Naive thymus-derived CD8-positive, alpha-beta T cell (primary cell): Measurements from ENCODE around the gene RPS16. TPM values are rescaled to one million over a fixed set of nuclear protein-coding genes. Genes with fewer than 3 reads are reported as not detected.

Experiments
- ATAC-seq, 2 donors: fragments of 150-1000 bp; cut with Tn5 transposase in 1 of 2; sonication (Bioruptor Pico), chemical (Tn5 transposase) in 1 of 2; 1 replicate in 1 of 2; 2 replicates in 1 of 2; pipeline ENCODE4 v1.10.0; 2021; ENCODE audit warnings: mild to moderate bottlenecking in 2 of 2, moderate library complexity in 2 of 2
- POLR2A ChIA-PET: fragments of 350-600 bp; sonication (Branson Sonifier 250); formaldehyde crosslinking; loops from one replicate; lab custom pipeline; 2021; ENCODE audit warnings: antibody characterized with exemption; lab: Charles Lee
- DNase-seq, 10 donors: peaks; one replicate each; pipeline versions ENCODE4 v3.0.0 to v3.0.0-alpha.2; 2020 to 2022
- H3K27ac Mint-ChIP-seq, 10 donors: one replicate each; pipeline ENCODE4 v1.8.0; 2020 to 2022; ENCODE audit warnings: mild to moderate bottlenecking in 10 of 10, mixed read lengths in 10 of 10, moderate library complexity in 4 of 10, inconsistent platforms in 1 of 10
- H3K27me3 Mint-ChIP-seq, 5 donors: one replicate each; pipeline ENCODE4 v1.8.0; 2021 to 2022; ENCODE audit warnings: mixed read lengths in 5 of 5
- H3K36me3 Mint-ChIP-seq, 3 donors: one replicate each; pipeline ENCODE4 v1.8.0; 2020 to 2022; ENCODE audit warnings: mixed read lengths in 3 of 3, mild to moderate bottlenecking in 2 of 3, inconsistent platforms in 1 of 3
- H3K4me1 Mint-ChIP-seq, 4 donors: one replicate each; pipeline ENCODE4 v1.8.0; 2021 to 2022; ENCODE audit warnings: mixed read lengths in 4 of 4
- H3K4me3 Mint-ChIP-seq, 10 donors: one replicate each; pipeline ENCODE4 v1.8.0; 2020 to 2022; ENCODE audit warnings: mild to moderate bottlenecking in 10 of 10, mixed read lengths in 10 of 10, moderate library complexity in 6 of 10, inconsistent platforms in 1 of 10
- H3K9me3 Mint-ChIP-seq, 9 donors: one replicate each; pipeline ENCODE4 v1.8.0; 2020 to 2022; ENCODE audit warnings: mixed read lengths in 9 of 9, mild to moderate bottlenecking in 3 of 9, inconsistent platforms in 1 of 9, moderate library complexity in 1 of 9
- polyA plus RNA-seq, 3 donors: library from polyadenylated mRNA; unstranded; fragments of 300-500 nt; fragmentation: Illumina TruSeq; gene quantifications; one replicate each; pipeline ENCODE4 v1.2.3, GENCODE V29; 2021
- total RNA-seq, 8 experiments: library from RNA in 2 of 8; stranded (reverse) in 2 of 8; gene quantifications; one replicate each; pipeline ENCODE4 v1.2.3 and lab custom pipeline; 2021 to 2026

Gene RPS16
- total and polyA plus RNA-seq, 5 experiments from 2014 or later: 2,588 to 3,760 (median 2,812) TPM

GRCh38 chr19:39403331-39404312 is 32.1 kb downstream of the RPS16 start:
- H3K9me3 Mint-ChIP-seq: no peaks in the 10 kb centered on the region
- ATAC-seq (peak; percentile 29 to 35), DNase-seq (peak; percentile 87 to 99 (median 94))
- H3K27ac Mint-ChIP-seq: peak overlapping the region; percentile 94 to 100 (median 98)
- peaks cover 2 to 16% (median 15%) of the 10 kb centered on the region in 3 donors for H3K36me3 Mint-ChIP-seq
- H3K4me1 Mint-ChIP-seq: peaks cover 29 to 69% (median 60%) of the 10 kb centered on the region in 4 donors
- peak overlapping the region; percentile 79 to 98 (median 87) for H3K4me3 Mint-ChIP-seq
- POLR2A ChIA-PET: interaction anchor here (0.7 to 11.2 kb wide), 9 partner anchors 9 to 1313 kb away, joined by 3 to 258 read pairs (median 7); partner anchors contain the start of genes COQ8B, ITPKC, MED29 and PAF1
- H3K27me3 Mint-ChIP-seq: peaks cover 0 to 3% (median 0%) of the 10 kb centered on the region in 5 donors

- POLR2A ChIA-PET: interaction anchor here (1.0 to 11.2 kb wide), 13 partner anchors 10 to 784 kb away, joined by 3 to 258 read pairs (median 7); partner anchors contain the start of genes EIF3K, GMFG, MED29 and PAF1
- Mint-ChIP-seq H3K4me1 (peaks cover 29 to 72% (median 64%) of the 10 kb centered on the region in 4 donors), H3K9me3 (no peaks in the 10 kb centered on the region), H3K4me3 (peak overlapping the region; percentile 79 to 98 (median 87)), H3K27me3 (peaks cover 0 to 3% (median 0%) of the 10 kb centered on the region in 5 donors), H3K27ac (peak overlapping the region; percentile 94 to 100 (median 98)), H3K36me3 (peaks cover 0 to 10% (median 5%) of the 10 kb centered on the region in 3 donors)
- ATAC-seq (peak in 1 of 2 donors; percentile 5), DNase-seq (peak; percentile 74 to 93 (median 82))
Observed at GRCh38 chr19:39402346-39403300, 33.1 kb downstream of the RPS16 start.

DNA sequence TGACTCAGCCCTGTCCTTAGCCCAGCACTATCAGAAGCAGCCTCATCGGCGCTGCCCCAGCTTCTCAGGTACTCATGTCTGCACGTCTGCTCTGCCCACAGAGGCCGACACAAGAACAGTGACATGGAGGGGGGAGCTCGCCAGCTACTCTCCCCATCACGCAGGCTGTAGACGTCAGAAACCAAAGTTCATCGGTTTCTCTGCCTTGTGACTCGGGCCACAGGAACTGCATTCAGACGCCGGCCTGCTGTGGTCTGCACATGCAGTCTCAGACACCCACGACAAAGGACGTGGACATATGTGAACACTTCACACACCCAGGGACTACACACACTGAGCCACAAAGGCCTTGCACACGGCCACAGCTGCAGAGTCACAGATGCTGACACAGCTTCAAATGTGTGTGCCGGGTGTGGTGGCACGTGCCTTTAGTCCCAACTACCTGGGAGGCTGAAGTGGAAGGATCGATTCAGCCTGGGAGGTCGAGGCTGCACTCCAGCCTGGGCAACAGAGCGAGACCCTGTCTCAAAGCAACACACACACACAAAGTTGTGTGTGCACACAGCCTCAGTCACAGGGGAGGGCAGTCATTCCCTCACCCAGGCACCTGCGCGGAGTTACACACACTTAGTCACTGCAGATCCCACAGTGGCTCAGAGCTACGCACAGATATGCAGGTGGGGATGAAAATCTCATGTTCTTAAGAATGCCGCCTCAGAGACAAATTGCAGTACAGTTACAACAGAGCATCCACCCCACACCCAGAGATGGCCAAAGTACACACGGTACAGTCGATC is 34.0 kb downstream of the RPS16 start:
- peak; percentile 60 to 93 (median 85) for DNase-seq
- Mint-ChIP-seq H3K36me3 (peaks cover 0 to 12% (median 0%) of the 10 kb centered on the region in 3 donors), H3K9me3 (no peaks in the 10 kb centered on the region), H3K27ac (peak overlapping the region; percentile 94 to 100 (median 98)), H3K4me3 (peak overlapping the region; percentile 79 to 98 (median 87)), H3K4me1 (peaks cover 29 to 79% (median 68%) of the 10 kb centered on the region in 4 donors), H3K27me3 (peaks cover 0 to 3% (median 0%) of the 10 kb centered on the region in 5 donors)
- POLR2A ChIA-PET: interaction anchor here (0.6 to 11.2 kb wide), 15 partner anchors 8 to 783 kb away, joined by 3 to 258 read pairs (median 5); partner anchors contain the start of genes EIF3K, GMFG, MED29 and PAF1
- ATAC-seq: peak; percentile 49 to 62

GRCh38 chr19:39401070-39401548 is 34.6 kb downstream of the RPS16 start:
- Mint-ChIP-seq H3K27me3 (peaks cover 0 to under 1% (median 0%) of the 10 kb centered on the region in 5 donors), H3K4me1 (peaks cover 27 to 77% (median 64%) of the 10 kb centered on the region in 4 donors), H3K4me3 (peak overlapping the region; percentile 79 to 98 (median 87)), H3K27ac (peak overlapping the region; percentile 94 to 100 (median 98)), H3K9me3 (no peaks in the 10 kb centered on the region), H3K36me3 (peaks cover 0 to 17% (median 0%) of the 10 kb centered on the region in 3 donors)
- POLR2A ChIA-PET: interaction anchor here (0.5 to 11.2 kb wide), 13 partner anchors 8 to 552 kb away, joined by 3 to 258 read pairs (median 5); partner anchors contain the start of genes GMFG, MED29, PAF1 and PLEKHG2
- peak; percentile 3 to 15 for ATAC-seq
- no peak for DNase-seq

- ATAC-seq: no peak
- Mint-ChIP-seq H3K27ac (peak overlapping the region; percentile 69 to 99 (median 94)), H3K9me3 (no peaks in the 10 kb centered on the region), H3K27me3 (no peaks in the 10 kb centered on the region), H3K4me3 (peak overlapping the region in 6 of 10 donors; percentile 30 to 79 (median 62)), H3K36me3 (peaks cover 0 to 27% (median 3%) of the 10 kb centered on the region in 3 donors), H3K4me1 (peaks cover 26 to 73% (median 63%) of the 10 kb centered on the region in 4 donors)
- DNase-seq: no peak
- POLR2A ChIA-PET: interaction anchor here (0.9 to 11.2 kb wide), 3 partner anchors 8 to 36 kb away, joined by 4 to 258 read pairs (median 183); partner anchors contain the start of genes PLEKHG2, RPS16 and ZFP36
Observed at GRCh38 chr19:39400061-39400460, 35.7 kb downstream of the RPS16 start.

DNA sequence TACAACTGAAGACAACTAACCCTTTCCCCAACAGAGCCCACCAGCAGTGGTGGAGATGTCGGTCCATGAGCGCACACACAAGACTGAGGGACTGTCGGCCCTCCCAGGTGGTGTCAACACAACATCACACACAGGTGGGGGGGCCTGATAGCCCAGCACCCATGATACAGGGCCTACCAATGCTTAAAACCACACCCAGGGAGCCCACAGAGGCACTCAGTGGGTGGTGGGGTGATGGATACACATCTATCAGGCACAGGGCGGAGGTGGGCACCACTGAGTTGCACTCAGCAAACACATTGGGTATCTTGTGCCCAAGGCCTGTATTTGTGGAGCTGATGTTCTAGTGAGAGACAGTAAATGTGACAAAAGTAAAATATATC is 36.1 kb downstream of the RPS16 start:
- Mint-ChIP-seq H3K36me3 (peaks cover 0 to 31% (median 3%) of the 10 kb centered on the region in 3 donors), H3K9me3 (no peaks in the 10 kb centered on the region), H3K4me1 (peaks cover 25 to 70% (median 61%) of the 10 kb centered on the region in 4 donors), H3K4me3 (peak overlapping the region in 9 of 10 donors; percentile 29 to 79 (median 47)), H3K27me3 (no peaks in the 10 kb centered on the region), H3K27ac (peak overlapping the region; percentile 69 to 99 (median 94))
- POLR2A ChIA-PET: interaction anchor here (0.9 to 11.2 kb wide), 3 partner anchors 8 to 36 kb away, joined by 4 to 258 read pairs (median 183); partner anchors contain the start of genes PLEKHG2, RPS16 and ZFP36
- no peak for DNase-seq
- no peak for ATAC-seq

- H3K27me3 Mint-ChIP-seq: no peaks in the 10 kb centered on the region
- DNase-seq (peak in 1 of 10 donors; percentile 23), ATAC-seq (no peak)
- H3K36me3 Mint-ChIP-seq: peaks cover 0 to 40% (median 3%) of the 10 kb centered on the region in 3 donors
- POLR2A ChIA-PET: interaction anchor here (0.6 to 11.2 kb wide), 10 partner anchors 9 to 134 kb away, joined by 3 to 258 read pairs (median 5); partner anchors contain the start of genes EID2B, GMFG, PLEKHG2 and RPS16
- peak overlapping the region; percentile 90 to 99 (median 96) for H3K27ac Mint-ChIP-seq
- peak overlapping the region; percentile 34 to 84 (median 78) for H3K4me3 Mint-ChIP-seq
- H3K9me3 Mint-ChIP-seq: no peaks in the 10 kb centered on the region
- H3K4me1 Mint-ChIP-seq: peaks cover 27 to 67% (median 62%) of the 10 kb centered on the region in 4 donors
Observed at GRCh38 chr19:39398297-39398864, 37.4 kb downstream of the RPS16 start.

GRCh38 chr19:39397360-39398296 is 38.1 kb downstream of the RPS16 start:
- Mint-ChIP-seq H3K9me3 (no peaks in the 10 kb centered on the region), H3K27me3 (no peaks in the 10 kb centered on the region), H3K4me1 (peaks cover 27 to 70% (median 63%) of the 10 kb centered on the region in 4 donors), H3K4me3 (peak overlapping the region; percentile 40 to 84 (median 78)), H3K36me3 (peaks cover 0 to 45% (median 3%) of the 10 kb centered on the region in 3 donors), H3K27ac (peak overlapping the region; percentile 90 to 99 (median 96))
- DNase-seq (peak; percentile 86 to 96 (median 94)), ATAC-seq (peak; percentile 52)
- POLR2A ChIA-PET: interaction anchor here (0.5 to 11.2 kb wide), 13 partner anchors 10 to 283 kb away, joined by 3 to 258 read pairs (median 4); partner anchors contain the start of genes EID2B, GMFG, PLEKHG2 and RPS16
